H1 (cell line): ENCODE results near the gene APOBEC3H. TPM values are rescaled to one million over a fixed set of nuclear protein-coding genes. Genes with fewer than 3 reads are reported as not detected.
"Not testable (repeated sequence)": the region's sequence is repeated elsewhere in the genome, so short reads cannot be mapped to it uniquely, and the experiment has no call there.

ENCODE experiments used
- CTCF ChIA-PET: fragments of 300-600 bp; sonication (Branson Sonifier 250); formaldehyde crosslinking; loops from one replicate; lab custom pipeline; 2021; ENCODE audit not compliant: partially characterized antibody; lab: Charles Lee
- POLR2A ChIA-PET: fragments of 300-600 bp; sonication (Branson Sonifier 250); formaldehyde crosslinking; loops from one replicate; lab custom pipeline; 2021; ENCODE audit warnings: inconsistent platforms; ENCODE audit not compliant: partially characterized antibody; lab: Charles Lee
- DNase-seq, 2 experiments: peaks; one replicate each; pipeline versions ENCODE4 v3.0.0 to v3.0.0-alpha.2; 2010 to 2022; ENCODE audit warnings: low spot score in 2 of 2, low read depth in 1 of 2, mixed read lengths in 1 of 2
- FAIRE-seq: peaks from 2 replicates; lab custom pipeline; 2011; peaks lifted over from hg19 to GRCh38; lab: Jason Lieb, UNC
- H2AFZ ChIP-seq: 2 replicates; pipeline ENCODE4 v1.8.1; 2012; ENCODE audit warnings: low read length, inconsistent platforms
- H2AK5ac ChIP-seq: 2 replicates; pipeline ENCODE4 v1.6.1; 2013; ENCODE audit warnings: low read depth, low read length
- H2BK120ac ChIP-seq: replicated peaks from 2 replicates; pipeline ENCODE3; 2013; ENCODE audit warnings: low read depth, low read length, inconsistent platforms
- H2BK12ac ChIP-seq: 2 replicates; pipeline ENCODE4 v1.6.1; 2013; ENCODE audit warnings: low read depth, low read length
- H2BK15ac ChIP-seq: 2 replicates; pipeline ENCODE4 v1.6.1; 2013; ENCODE audit warnings: low read length
- H2BK20ac ChIP-seq: 2 replicates; pipeline ENCODE4 v1.6.1; 2013; ENCODE audit warnings: low read length
- H2BK5ac ChIP-seq: 2 replicates; pipeline ENCODE4 v1.6.1; 2013; ENCODE audit warnings: low read depth, low read length
- H3K14ac ChIP-seq: 2 replicates; pipeline ENCODE4 v1.6.1; 2013; ENCODE audit warnings: inconsistent platforms; ENCODE audit not compliant: insufficient read length
- H3K18ac ChIP-seq: 2 replicates; pipeline ENCODE4 v1.6.1; 2013; ENCODE audit warnings: low read length; ENCODE audit errors: extremely low read depth
- H3K23ac ChIP-seq: 2 replicates; pipeline ENCODE4 v1.6.1; 2013; ENCODE audit warnings: inconsistent platforms; ENCODE audit not compliant: insufficient read length
- H3K23me2 ChIP-seq: 2 replicates; pipeline ENCODE4 v1.6.1; 2013; ENCODE audit warnings: low read depth, low read length
- H3K27ac ChIP-seq: 2 replicates; pipeline ENCODE4 v1.6.1; 2011; ENCODE audit warnings: low read depth, low read length, inconsistent platforms
- H3K27me3 ChIP-seq, 4 experiments: replicated peaks in 1 of 4; 1 replicate in 1 of 4; 2 replicates in 3 of 4; pipeline versions ENCODE4 v1.6.1 to v1.8.1; 2011 to 2013; ENCODE audit warnings: low read length in 3 of 4, mild to moderate bottlenecking in 3 of 4, inconsistent platforms in 2 of 4, mixed read lengths in 2 of 4, moderate library complexity in 1 of 4; ENCODE audit not compliant: control insufficient read depth in 3 of 4, insufficient read depth in 3 of 4; ENCODE audit errors: extremely low read depth in 1 of 4
- H3K36me3 ChIP-seq, 4 experiments: 2 replicates each; pipeline versions ENCODE4 v1.6.1 to v1.8.1; 2011 to 2013; ENCODE audit warnings: mild to moderate bottlenecking in 4 of 4, low read length in 3 of 4, moderate library complexity in 2 of 4, control low read depth in 1 of 4, inconsistent platforms in 1 of 4; ENCODE audit not compliant: insufficient read depth in 4 of 4, control insufficient read depth in 2 of 4
- H3K4ac ChIP-seq: replicated peaks from 2 replicates; pipeline ENCODE3; 2013; ENCODE audit warnings: low read length, low read depth, mixed read lengths, inconsistent platforms; ENCODE audit not compliant: insufficient read length
- H3K4me1 ChIP-seq, 4 experiments: replicated peaks in 1 of 4; 1 replicate in 1 of 4; 2 replicates in 3 of 4; pipeline versions ENCODE4 v1.6.1 to v1.8.1; 2011 to 2013; ENCODE audit warnings: low read length in 3 of 4, inconsistent platforms in 2 of 4, mixed read lengths in 1 of 4; ENCODE audit not compliant: insufficient read depth in 4 of 4, control insufficient read depth in 3 of 4
- H3K4me2 ChIP-seq, 2 experiments: 2 replicates each; pipeline versions ENCODE4 v1.6.1 to v1.8.1; 2011 to 2013; ENCODE audit warnings: low read depth in 2 of 2, low read length in 2 of 2, control low read depth in 1 of 2, inconsistent platforms in 1 of 2, mild to moderate bottlenecking in 1 of 2; ENCODE audit not compliant: insufficient read depth in 1 of 2
- H3K4me3 ChIP-seq, 4 experiments: fragments of 200-600, 300-600 bp in 1 of 4; sonication (generic), shearing (Covaris generic), sonication (Bioruptor Twin) in 1 of 4; 2 replicates each; pipeline versions ENCODE4 v1.5.1 to v1.8.1; 2011 to 2016; ENCODE audit warnings: low read length in 4 of 4, low read depth in 3 of 4, control low read depth in 2 of 4, inconsistent platforms in 2 of 4, mild to moderate bottlenecking in 2 of 4, mixed read lengths in 1 of 4, moderate library complexity in 1 of 4; ENCODE audit not compliant: insufficient read depth in 2 of 4; ENCODE audit errors: extremely low read depth in 1 of 4
- H3K56ac ChIP-seq: replicated peaks from 2 replicates; pipeline ENCODE3; 2013; ENCODE audit warnings: low read depth, mild to moderate bottlenecking, mixed read lengths, low read length, inconsistent platforms; ENCODE audit not compliant: insufficient read length
- H3K79me1 ChIP-seq: 2 replicates; pipeline ENCODE4 v1.6.1; 2013; ENCODE audit warnings: low read depth, low read length, control low read depth
- H3K79me2 ChIP-seq, 2 experiments: 2 replicates each; pipeline versions ENCODE4 v1.6.1 to v1.8.1; 2012 to 2013; ENCODE audit warnings: low read length in 2 of 2, mild to moderate bottlenecking in 2 of 2, inconsistent platforms in 1 of 2; ENCODE audit not compliant: insufficient read depth in 2 of 2, control insufficient read depth in 1 of 2
- H3K9ac ChIP-seq, 4 experiments: replicated peaks in 1 of 4; 1 replicate in 1 of 4; 2 replicates in 3 of 4; pipeline versions ENCODE4 v1.6.1 to v1.8.1; 2011 to 2013; ENCODE audit warnings: low read depth in 3 of 4, low read length in 3 of 4, control low read depth in 2 of 4, mild to moderate bottlenecking in 2 of 4, moderate library complexity in 2 of 4, inconsistent platforms in 1 of 4; ENCODE audit errors: extremely low read depth in 1 of 4
- H3K9me3 ChIP-seq, 2 experiments: 2 replicates each; pipeline versions ENCODE4 v1.6.1 to v1.8.1; 2012 to 2013; ENCODE audit warnings: mild to moderate bottlenecking in 2 of 2, moderate library complexity in 2 of 2, control low read depth in 1 of 2, inconsistent platforms in 1 of 2, low read depth in 1 of 2, low read length in 1 of 2, mixed read lengths in 1 of 2; ENCODE audit not compliant: insufficient read depth in 2 of 2
- H4K20me1 ChIP-seq, 2 experiments: replicated peaks in 1 of 2; 2 replicates each; pipeline versions ENCODE3 to v1.8.1; 2011 to 2013; ENCODE audit warnings: inconsistent platforms in 2 of 2, low read length in 2 of 2, mild to moderate bottlenecking in 1 of 2; ENCODE audit not compliant: insufficient read depth in 2 of 2, control insufficient read depth in 1 of 2
- H4K5ac ChIP-seq: 2 replicates; pipeline ENCODE4 v1.6.1; 2013; ENCODE audit warnings: low read length, low read depth, mixed read lengths, inconsistent platforms; ENCODE audit not compliant: insufficient read length
- H4K8ac ChIP-seq: 2 replicates; pipeline ENCODE4 v1.8.0; 2013; ENCODE audit warnings: mild to moderate bottlenecking, moderate library complexity, low read length, inconsistent platforms; ENCODE audit not compliant: insufficient read depth; ENCODE audit errors: extremely low read depth
- H4K91ac ChIP-seq: replicated peaks from 2 replicates; pipeline ENCODE3; 2013; ENCODE audit warnings: low read length, mixed read lengths, inconsistent platforms; ENCODE audit not compliant: insufficient read length
- WGBS, 2 experiments: shearing (Covaris generic) in 1 of 2; methylation state at CpG; one replicate each; pipeline versions ENCODE4 v1.1.6 to v1.1.7; 2013 to 2015; ENCODE audit warnings: low lambda C conversion rate in 2 of 2, mixed read lengths in 2 of 2, inconsistent platforms in 1 of 2, low coverage in 1 of 2, missing lambda C conversion rate in 1 of 2; ENCODE audit not compliant: insufficient replicate concordance in 2 of 2, insufficient coverage in 1 of 2, insufficient read length in 1 of 2; ENCODE audit errors: extremely low coverage in 1 of 2, missing lambda C conversion rate in 1 of 2; 5-methylcytosine and 5-hydroxymethylcytosine counted together
- polyA plus RNA-seq, 7 experiments: library from polyadenylated mRNA; depleted of rRNA in 3 of 7; stranded (reverse) in 5 of 7; unstranded in 2 of 7; fragments of >200 nt in 5 of 7; fragments of 200-250 nt in 2 of 7; gene quantifications; 1 replicate in 5 of 7; 2 replicates in 1 of 7; 4 replicates in 1 of 7; pipeline versions ENCODE4 v1.2.1 to v1.2.3, GENCODE V29; 2011 to 2013; ENCODE audit warnings: missing spikeins in 2 of 7, mixed read lengths in 2 of 7
- total RNA-seq: library from RNA; stranded (reverse); fragmentation: NEBNext Ultra II Directional; extraction: Animal tissue kit (Norgen Biotek cat#: 25700); gene quantifications from 2 replicates; pipeline ENCODE4 v1.2.1, GENCODE V29; 2021

Gene APOBEC3H
- total and polyA plus RNA-seq, 2 of the 8 experiments (the other 6 are each of a cell fraction or from before 2014, with no cell fraction given): 0.47 to 0.56 TPM

DNA sequence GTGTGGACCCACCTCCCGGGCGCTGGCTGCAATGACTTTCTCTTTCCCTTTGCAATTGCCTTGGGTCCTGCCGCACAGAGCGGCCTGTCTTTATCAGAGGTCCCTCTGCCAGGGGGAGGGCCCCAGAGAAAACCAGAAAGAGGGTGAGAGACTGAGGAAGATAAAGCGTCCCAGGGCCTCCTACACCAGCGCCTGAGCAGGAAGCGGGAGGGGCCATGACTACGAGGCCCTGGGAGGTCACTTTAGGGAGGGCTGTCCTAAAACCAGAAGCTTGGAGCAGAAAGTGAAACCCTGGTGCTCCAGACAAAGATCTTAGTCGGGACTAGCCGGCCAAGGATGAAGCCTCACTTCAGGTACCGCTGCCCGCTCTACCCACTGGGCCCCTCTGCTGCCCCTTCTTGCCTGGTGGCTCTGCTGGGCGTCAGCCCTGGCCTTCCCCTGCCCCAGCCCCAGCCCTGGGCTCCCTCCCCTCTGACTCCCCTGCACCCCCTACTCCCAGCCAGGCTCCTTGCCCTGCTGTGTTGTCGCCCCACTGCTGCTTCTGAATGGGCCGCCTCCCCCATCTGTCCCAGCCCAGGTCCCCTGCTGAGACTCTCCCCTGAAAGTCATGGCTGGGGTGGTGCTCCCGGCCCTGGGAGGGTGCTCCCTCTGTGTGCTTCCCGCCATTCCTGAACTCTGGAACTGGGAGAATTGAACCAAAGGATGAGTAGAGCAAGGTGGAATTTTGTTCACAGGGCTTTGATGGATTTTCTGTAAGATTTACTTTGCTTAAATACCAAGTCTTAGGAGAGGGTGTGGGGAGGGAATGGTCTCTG lies 19.8 kb upstream of the APOBEC3H start, which contains the start of gene APOBEC3G:
APOBEC3G (plus strand) TSS at position 250 of the 815 bp plus-strand sequence; CDS start at position 337, 87 bp downstream.
- Histone ChIP-seq H3K4me3 (peak within 1 kb of the TSS in 1 of 4 experiments; percentile 28; a peak in 1 of 8 replicates), H3K4me2 (peak within 1 kb of the TSS; percentile 38 to 39; a peak in 3 of 4 replicates), H4K5ac (peak within 1 kb of the TSS; percentile 52)
- H3K18ac ChIP-seq, H4K8ac ChIP-seq, H2BK120ac ChIP-seq, H3K27me3 ChIP-seq, H3K4me1 ChIP-seq, H2BK5ac ChIP-seq, H3K56ac ChIP-seq, H3K23me2 ChIP-seq, H2AFZ ChIP-seq, H2BK20ac ChIP-seq, H3K4ac ChIP-seq, H4K20me1 ChIP-seq, H3K9me3 ChIP-seq, H3K14ac ChIP-seq, H2BK12ac ChIP-seq, H3K79me2 ChIP-seq, H4K91ac ChIP-seq, H3K36me3 ChIP-seq, H3K27ac ChIP-seq, DNase-seq, H2BK15ac ChIP-seq, H3K23ac ChIP-seq, H3K9ac ChIP-seq, FAIRE-seq, H2AK5ac ChIP-seq, H3K79me1 ChIP-seq: not testable (repeated sequence)
- ChIA-PET CTCF (interaction anchor here (1.3 kb wide), 1 partner anchor 29 kb away, joined by 4 read pairs; no protein-coding TSS in a partner anchor), POLR2A (interaction anchor here (1.2 kb wide), 1 partner anchor 74 kb away, joined by 3 read pairs; no protein-coding TSS in a partner anchor)
- 46% methylated on average over 9 of the region's 17 CpGs; no CpG with 5 or more reads in 1 of the 2 experiments for WGBS, 2 experiments
